Pons (tissue), 1 donor: Measurements from ENCODE around the gene VPS33A.

Source experiments
- DNase-seq: peaks from one replicate; pipeline ENCODE4 v3.0.0-alpha.2; 2016; ENCODE audit warnings: low spot score

Gene VPS33A

GRCh38 chr12:122250536-122250935 is 15.8 kb downstream of the VPS33A start:
- DNase-seq = no peak

DNA sequence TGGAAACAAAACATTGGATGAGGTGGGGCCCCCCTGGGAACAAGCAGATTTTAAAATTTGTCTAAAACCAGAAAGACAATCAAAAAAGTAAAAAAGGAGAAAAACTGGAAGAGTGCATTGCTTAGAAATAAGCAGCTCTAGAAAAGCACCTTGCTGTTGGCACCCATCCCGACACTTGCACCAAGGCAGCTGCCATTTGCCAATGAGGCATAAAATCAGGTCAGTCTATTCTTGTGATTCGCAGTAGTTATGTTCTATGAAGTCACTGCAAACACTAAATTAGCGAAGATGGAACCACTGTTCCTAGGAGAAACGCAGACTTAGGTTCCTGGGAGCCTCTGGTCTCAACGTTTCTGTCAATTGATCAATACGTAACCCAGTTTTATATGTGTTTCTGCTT is 16.2 kb downstream of the VPS33A start:
- no peak for DNase-seq

GRCh38 chr12:122245553-122245952 is 20.7 kb downstream of the VPS33A start:
- no peak for DNase-seq

- DNase-seq = no peak
Measured at GRCh38 chr12:122244565-122245371, 21.5 kb downstream of the VPS33A start.

DNA sequence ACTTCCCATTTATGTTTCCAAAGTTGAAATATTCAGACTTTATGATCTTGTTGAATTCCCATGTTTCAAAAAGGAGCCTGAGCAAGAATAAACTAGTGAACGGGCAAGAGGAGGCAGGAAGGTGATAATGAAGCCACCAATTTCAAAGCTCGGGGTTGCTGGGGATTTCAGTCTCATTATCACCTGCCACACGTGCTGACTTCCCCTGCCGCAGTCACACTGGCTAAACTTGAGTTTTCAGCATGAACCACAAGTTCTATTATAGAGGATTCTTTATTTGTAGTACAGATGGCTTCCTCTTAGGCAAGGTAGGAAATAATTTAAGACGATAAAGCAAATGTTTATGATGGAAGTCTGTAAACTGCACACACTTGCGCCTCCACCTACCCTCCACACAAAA is 22.3 kb downstream of the VPS33A start:
- DNase-seq = no peak

DNA sequence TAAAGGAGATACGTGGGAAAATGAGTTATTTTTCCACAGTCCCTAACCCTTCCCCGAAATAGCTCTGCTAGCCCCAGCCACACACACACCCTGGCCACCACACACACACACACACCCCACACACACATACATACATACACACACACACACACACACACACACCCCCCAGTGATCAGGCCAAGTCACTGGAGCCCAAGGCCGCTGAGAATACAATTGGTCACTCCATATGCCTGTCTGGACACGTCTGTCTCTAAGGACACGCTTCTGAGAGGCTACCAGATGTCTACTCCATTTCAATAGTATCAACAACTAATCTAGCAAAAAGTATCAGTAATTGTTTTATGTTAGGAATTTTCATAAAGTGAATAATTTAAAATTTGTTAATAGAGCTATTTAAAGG is 27.4 kb downstream of the VPS33A start:
- DNase-seq = no peak

DNA sequence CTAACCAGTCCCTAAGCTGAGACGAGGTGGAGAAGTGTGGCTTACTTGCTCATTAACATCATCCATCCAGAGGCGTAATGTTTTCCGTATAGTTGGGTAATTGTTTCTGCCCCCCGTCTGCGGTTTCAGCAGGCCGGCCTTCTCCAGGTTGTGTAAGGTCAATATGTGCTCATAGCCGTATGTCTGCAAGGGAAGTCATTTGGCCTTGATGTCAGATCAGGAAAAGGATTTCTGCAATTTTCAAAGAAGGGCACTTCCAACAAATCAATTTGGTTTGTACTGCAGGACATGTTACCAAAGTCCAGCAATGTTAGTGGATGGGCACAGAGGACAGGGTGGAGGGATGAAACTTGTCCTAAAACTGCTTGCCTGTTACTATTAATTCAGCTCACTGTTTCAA is 30.6 kb downstream of the VPS33A start:
- no peak for DNase-seq

DNA sequence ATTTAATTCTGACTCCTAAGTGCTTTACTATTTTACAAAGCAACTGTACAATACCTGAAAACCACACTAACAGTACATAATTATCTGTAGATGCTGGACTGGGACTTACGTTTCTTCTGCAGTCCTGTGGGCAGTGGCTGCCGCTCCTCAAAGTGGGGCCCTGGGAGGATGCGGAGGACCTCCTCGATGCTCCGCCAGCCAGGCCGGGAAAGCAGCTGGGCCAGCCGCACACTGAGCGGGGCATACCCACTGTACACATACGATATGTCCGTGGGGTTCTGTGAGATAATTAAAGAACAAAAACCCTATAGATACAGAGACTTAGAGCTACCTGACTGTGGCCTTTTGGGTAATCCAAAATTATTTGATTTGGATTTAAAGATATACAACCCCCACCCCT is 33.6 kb downstream of the VPS33A start:
- DNase-seq = no peak

GRCh38 chr12:122230798-122231197 is 35.5 kb downstream of the VPS33A start:
- DNase-seq = no peak

- DNase-seq = no peak
Measured at GRCh38 chr12:122228092-122228491, 38.2 kb downstream of the VPS33A start.

- no peak for DNase-seq
Measured at GRCh38 chr12:122227341-122227740, 39.0 kb downstream of the VPS33A start.

DNA sequence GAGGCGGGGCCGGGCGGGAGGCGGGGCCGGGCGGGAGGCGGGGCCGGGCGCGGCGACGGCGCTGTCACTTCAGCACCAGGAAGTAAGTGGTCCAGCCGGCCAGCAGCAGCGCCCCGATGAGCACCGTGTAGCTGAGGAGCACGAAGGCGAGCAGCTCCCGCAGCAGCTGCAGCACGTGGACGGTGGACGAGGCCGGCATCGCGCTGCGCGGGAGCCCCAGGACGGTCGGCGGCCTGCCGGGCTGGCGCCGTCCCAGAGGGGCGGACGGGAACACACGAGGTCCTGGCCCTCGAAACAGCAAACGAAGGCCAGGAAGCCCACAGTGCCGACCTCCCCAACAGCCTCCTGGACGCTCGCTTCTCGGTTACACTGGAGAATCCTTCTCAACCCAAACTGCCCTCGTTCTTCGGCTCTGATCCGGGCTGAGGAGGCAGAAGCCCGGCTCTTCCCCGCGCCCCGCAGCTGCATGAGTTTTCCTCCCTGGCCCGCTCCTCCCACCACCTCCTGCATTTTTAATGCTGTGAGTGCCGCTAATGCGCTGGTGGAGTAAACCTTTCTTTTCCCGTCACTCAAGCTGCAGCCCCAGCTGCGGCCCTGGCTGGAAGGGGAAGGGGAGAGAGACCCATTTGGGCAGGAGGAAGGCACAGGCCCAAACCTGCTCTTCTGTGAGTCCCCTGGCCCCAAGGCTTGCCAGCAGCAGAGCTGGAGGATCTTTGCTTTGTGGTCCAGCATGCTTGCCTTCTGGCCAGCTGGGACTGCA is 39.7 kb downstream of the VPS33A start:
- DNase-seq = no peak

GRCh38 chr12:122225683-122226365 is 40.5 kb downstream of the VPS33A start, which contains the start of gene DIABLO:
Gene DIABLO (minus strand): TSS chr12:122226052. CDS start chr12:122226014, 38 bp downstream.
- peak; percentile 99 for DNase-seq

- DNase-seq = no peak
Measured at GRCh38 chr12:122216445-122216844, 49.8 kb downstream of the VPS33A start.

GRCh38 chr12:122215771-122216170 is 50.5 kb downstream of the VPS33A start:
- DNase-seq = no peak

DNA sequence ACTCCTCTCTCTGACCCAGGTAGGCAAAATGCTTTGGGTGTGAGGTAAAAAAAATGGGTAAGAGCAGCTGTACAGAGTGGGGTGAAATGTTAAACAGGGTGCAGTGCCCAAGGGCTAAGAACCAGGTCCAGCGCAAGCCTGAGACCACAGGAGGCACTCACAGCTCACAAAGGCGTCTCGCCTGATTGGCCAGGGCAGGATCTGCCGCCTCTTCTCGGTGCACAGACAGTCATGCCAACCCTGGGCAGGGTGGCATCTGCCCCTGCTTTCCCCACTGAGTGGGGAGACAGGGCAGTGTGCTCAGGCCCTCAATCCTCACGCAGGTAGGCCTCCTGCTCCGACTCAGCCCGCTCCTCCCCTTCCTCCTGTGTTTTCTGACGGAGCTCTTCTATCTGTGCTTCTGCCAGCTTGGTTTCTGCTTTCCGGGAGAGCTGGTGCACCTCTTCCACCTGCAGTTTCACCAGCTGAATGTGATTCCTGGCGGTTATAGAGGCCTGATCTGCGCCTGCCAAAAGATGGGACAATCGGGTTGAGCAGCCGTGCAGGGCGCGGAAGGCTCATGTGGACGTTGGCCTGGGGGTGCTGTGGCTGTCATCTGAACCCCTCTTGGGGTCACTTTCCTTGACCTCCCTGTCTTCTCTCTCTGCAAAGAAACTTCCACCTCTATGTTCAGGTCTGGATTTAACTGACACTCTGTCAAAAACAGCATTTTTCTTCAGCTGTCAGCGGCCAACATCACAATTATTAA is 58.0 kb downstream of the VPS33A start:
- DNase-seq = no peak

- DNase-seq = no peak
Measured at GRCh38 chr12:122207391-122207790, 58.9 kb downstream of the VPS33A start.

GRCh38 chr12:122206976-122207375 is 59.3 kb downstream of the VPS33A start:
- DNase-seq = no peak

GRCh38 chr12:122206111-122206881 is 60.0 kb downstream of the VPS33A start:
- DNase-seq = no peak

- DNase-seq = no peak
Measured at GRCh38 chr12:122205053-122205925, 61.0 kb downstream of the VPS33A start.
